IMR-90 (cell line): ENCODE measurements around the gene ARNT2. TPM values are rescaled to one million over a fixed set of nuclear protein-coding genes. Genes with fewer than 3 reads are reported as not detected.

Source experiments
- ATAC-seq: fragments of 200-7000 bp; cut with Tn5 transposase; 2 replicates; pipeline ENCODE4 v1.9.1; 2020; ENCODE audit warnings: low read depth, mild to moderate bottlenecking, moderate library complexity
- BruUV-seq: library from RNA; stranded (reverse); fragments of 400-500 nt; replicated peaks from 2 replicates; lab custom pipeline; 2021; lab: Mats Ljungman, UMichigan
- CTCF ChIA-PET: fragments of 300-600 bp; formaldehyde crosslinking; extraction: SDS; loops from one replicate; lab custom pipeline; 2021; ENCODE audit warnings: antibody characterized with exemption; lab: Yijun Ruan, JAX
- POLR2A ChIA-PET: fragments of 300-600 bp; sonication (Branson Sonifier 250); formaldehyde crosslinking; loops from one replicate; lab custom pipeline; 2022; ENCODE audit warnings: antibody characterized with exemption; ENCODE audit not compliant: unreplicated experiment; lab: Charles Lee
- DNase-seq: peaks from one replicate; pipeline ENCODE4 v3.0.0; 2013
- H2AFZ ChIP-seq: replicated peaks from 2 replicates; pipeline ENCODE3; 2013; ENCODE audit warnings: low read length, mild to moderate bottlenecking; ENCODE audit not compliant: poor library complexity
- H2AK5ac ChIP-seq: 2 replicates; pipeline ENCODE4 v1.6.1; 2013; ENCODE audit warnings: low read depth, low read length, inconsistent platforms
- H2AK9ac ChIP-seq: replicated peaks from 2 replicates; pipeline ENCODE3; 2013; ENCODE audit warnings: mild to moderate bottlenecking, low read depth, low read length, moderate library complexity; ENCODE audit not compliant: poor library complexity
- H2BK120ac ChIP-seq: 2 replicates; pipeline ENCODE4 v1.6.1; 2013; ENCODE audit warnings: low read depth, low read length, inconsistent platforms
- H2BK15ac ChIP-seq: 3 replicates; pipeline ENCODE4 v1.6.1; 2013; ENCODE audit warnings: low read depth, low read length, inconsistent platforms
- H2BK20ac ChIP-seq: 2 replicates; pipeline ENCODE4 v1.6.1; 2013; ENCODE audit warnings: low read depth, mild to moderate bottlenecking, inconsistent platforms, low read length, moderate library complexity
- H2BK5ac ChIP-seq: 2 replicates; pipeline ENCODE4 v1.6.1; 2013; ENCODE audit warnings: mild to moderate bottlenecking, low read depth, low read length, inconsistent platforms; ENCODE audit not compliant: poor library complexity, severe bottlenecking
- H3K14ac ChIP-seq: replicated peaks from 2 replicates; pipeline ENCODE4 v1.6.1; 2013; ENCODE audit warnings: low read depth, low read length, inconsistent platforms
- H3K18ac ChIP-seq: 2 replicates; pipeline ENCODE4 v1.6.1; 2013; ENCODE audit warnings: low read depth, low read length, control low read depth
- H3K23ac ChIP-seq: 2 replicates; pipeline ENCODE4 v1.6.1; 2013; ENCODE audit warnings: low read depth, low read length, inconsistent platforms
- H3K27ac ChIP-seq: 2 replicates; pipeline ENCODE4 v1.5.1; 2013; ENCODE audit warnings: mild to moderate bottlenecking, control low read depth, low read length; ENCODE audit not compliant: insufficient read depth
- H3K27me3 ChIP-seq: 2 replicates; pipeline ENCODE4 v1.6.1; 2013; ENCODE audit warnings: low read length; ENCODE audit not compliant: control insufficient read depth, insufficient read depth
- H3K36me3 ChIP-seq: 2 replicates; pipeline ENCODE4 v1.6.1; 2013; ENCODE audit warnings: low read length, mixed read lengths; ENCODE audit not compliant: control insufficient read depth, insufficient read depth
- H3K4ac ChIP-seq: 2 replicates; pipeline ENCODE4 v1.6.1; 2013; ENCODE audit warnings: low read depth, low read length, inconsistent platforms
- H3K4me1 ChIP-seq: 2 replicates; pipeline ENCODE4 v1.6.1; 2013; ENCODE audit warnings: low read length, mixed read lengths; ENCODE audit not compliant: control insufficient read depth, insufficient read depth
- H3K4me2 ChIP-seq: 2 replicates; pipeline ENCODE4 v1.6.1; 2013; ENCODE audit warnings: low read depth, mild to moderate bottlenecking, control low read depth, low read length, moderate library complexity
- H3K4me3 ChIP-seq: 2 replicates; pipeline ENCODE4 v1.5.1; 2013; ENCODE audit warnings: low read depth, mild to moderate bottlenecking, control low read depth, low read length, moderate library complexity; ENCODE audit not compliant: insufficient read depth
- H3K56ac ChIP-seq: 2 replicates; pipeline ENCODE4 v1.6.1; 2013; ENCODE audit warnings: low read length, inconsistent platforms; ENCODE audit not compliant: insufficient read depth; ENCODE audit errors: extremely low read depth
- H3K79me1 ChIP-seq, 2 experiments: 2 replicates each; pipeline ENCODE4 v1.6.1; 2013; ENCODE audit warnings: low read length in 2 of 2, inconsistent platforms in 1 of 2, low read depth in 1 of 2
- H3K9ac ChIP-seq: 2 replicates; pipeline ENCODE4 v1.6.1; 2013; ENCODE audit warnings: low read depth, low read length, control low read depth
- H3K9me1 ChIP-seq: 2 replicates; pipeline ENCODE4 v1.6.1; 2013; ENCODE audit warnings: low read length, inconsistent platforms; ENCODE audit not compliant: insufficient read depth
- H3K9me3 ChIP-seq: 2 replicates; pipeline ENCODE4 v1.6.1; 2013; ENCODE audit warnings: low read length; ENCODE audit not compliant: control insufficient read depth, insufficient read depth
- H4K20me1 ChIP-seq: 2 replicates; pipeline ENCODE4 v1.6.1; 2013; ENCODE audit warnings: low read length, inconsistent platforms; ENCODE audit not compliant: insufficient read depth
- H4K5ac ChIP-seq: 2 replicates; pipeline ENCODE4 v1.6.1; 2013; ENCODE audit warnings: mild to moderate bottlenecking, low read depth, low read length, control low read depth
- H4K8ac ChIP-seq, 2 experiments: 2 replicates each; pipeline ENCODE4 v1.6.1; 2013; ENCODE audit warnings: low read depth in 2 of 2, low read length in 2 of 2, control low read depth in 1 of 2, inconsistent platforms in 1 of 2
- H4K91ac ChIP-seq: 2 replicates; pipeline ENCODE4 v1.6.1; 2013; ENCODE audit warnings: low read depth, low read length, inconsistent platforms; ENCODE audit not compliant: insufficient read depth
- BHLHE40 ChIP-seq: fragments of 150-350 bp; IDR thresholded peaks from 2 replicates; pipeline ENCODE4 v1.6.1; 2016; ENCODE audit warnings: mild to moderate bottlenecking, low read depth, low read length
- CEBPB ChIP-seq: IDR thresholded peaks from 2 replicates; pipeline ENCODE4 v1.6.1; 2012; ENCODE audit warnings: low read depth, low read length, improper control_type of control experiment
- CHD1 ChIP-seq: IDR thresholded peaks from 2 replicates; pipeline ENCODE4 v1.6.1; 2012; ENCODE audit warnings: low read depth, low read length, improper control_type of control experiment
- ELK1 ChIP-seq: fragments of 150-350 bp; IDR thresholded peaks from 2 replicates; pipeline ENCODE4 v1.6.1; 2016; ENCODE audit warnings: low read depth, mild to moderate bottlenecking, low read length, moderate library complexity, borderline replicate concordance
- FOS ChIP-seq: fragments of 150-350 bp; IDR thresholded peaks from 2 replicates; pipeline ENCODE4 v1.6.1; 2016; ENCODE audit warnings: low read depth, low read length
- MAFK ChIP-seq: IDR thresholded peaks from 2 replicates; pipeline ENCODE4 v1.6.1; 2012; ENCODE audit warnings: low read depth, low read length, improper control_type of control experiment
- MAZ ChIP-seq: IDR thresholded peaks from 2 replicates; pipeline ENCODE4 v1.6.1; 2012; ENCODE audit warnings: low read depth, mild to moderate bottlenecking, low read length, improper control_type of control experiment, moderate library complexity, borderline replicate concordance
- NFE2L2 ChIP-seq: fragments of 150-350 bp; IDR thresholded peaks from 2 replicates; pipeline ENCODE4 v1.6.1; 2016; ENCODE audit warnings: low read depth, mild to moderate bottlenecking, low read length
- RAD21 ChIP-seq: IDR thresholded peaks from 2 replicates; pipeline ENCODE4 v1.6.1; 2012; ENCODE audit warnings: low read length, improper control_type of control experiment
- RCOR1 ChIP-seq: IDR thresholded peaks from 2 replicates; pipeline ENCODE4 v1.6.1; 2012; ENCODE audit warnings: mild to moderate bottlenecking, low read length, improper control_type of control experiment; ENCODE audit not compliant: insufficient replicate concordance
- RFX5 ChIP-seq: IDR thresholded peaks from 2 replicates; pipeline ENCODE4 v1.8.0; 2012; ENCODE audit warnings: low read depth, mild to moderate bottlenecking, low read length, moderate library complexity
- SMC3 ChIP-seq: fragments of 150-350 bp; IDR thresholded peaks from 2 replicates; pipeline ENCODE4 v1.6.1; 2016; ENCODE audit warnings: low read depth, mild to moderate bottlenecking, antibody characterized with exemption, low read length, moderate library complexity
- WGBS, 2 experiments: methylation state at CpG; one replicate each; pipeline versions ENCODE4 v1.1.5 to v1.1.7; 2013; ENCODE audit warnings: missing lambda C conversion rate in 2 of 2; ENCODE audit not compliant: insufficient read length in 1 of 2; ENCODE audit errors: extremely low coverage in 2 of 2; 5-methylcytosine and 5-hydroxymethylcytosine counted together
- dilution Hi-C: fragments of 300-500 bp; cut with HindIII; formaldehyde crosslinking; loops from one replicate; pipeline ENCODE4 v1.14.3; 2018; ENCODE audit warnings: low sequenced_read_pairs; ENCODE audit not compliant: unreplicated experiment
- in situ Hi-C: fragments of 300-500 bp; cut with MboI; formaldehyde crosslinking; loops from 3 replicates; pipeline ENCODE4 v1.14.3; 2019; ENCODE audit warnings: low sequenced_read_pairs, inconsistent platforms, mixed read lengths
- intact Hi-C: fragments of 100-400 bp; cut with micrococcal nuclease; formaldehyde crosslinking; loops from 2 replicates; pipeline ENCODE4 v1.10.0; 2022
- polyA plus RNA-seq, 3 experiments: library from polyadenylated mRNA; depleted of rRNA; stranded (reverse); fragments of >200 nt; gene quantifications; 2 replicates each; pipeline ENCODE4 v1.2.3, GENCODE V29; 2012; ENCODE audit warnings: low replicate concordance in 1 of 3
- total RNA-seq: library from RNA; depleted of rRNA; stranded (reverse); fragments of >200 nt; gene quantifications from 2 replicates; pipeline ENCODE4 v1.2.3, GENCODE V29; 2012

Gene ARNT2
- total and polyA plus RNA-seq, 2 of the 4 experiments (the other 2 are of a cell fraction), result 18.2 to 19.0 TPM

- TF ChIP-seq CHD1 (no peak), RAD21 (no peak), SMC3 (no peak)
Observed at GRCh38 chr15:80604583-80605575, 200.7 kb downstream of the ARNT2 start (continued).

- H2BK5ac ChIP-seq, result no peak overlapping the region
- peak overlapping the region; percentile 16; the same call in 1 of the 2 replicates for H3K14ac ChIP-seq
- no peaks in the 10 kb centered on the region for H4K20me1 ChIP-seq
- peak overlapping the region; percentile 44; the same call in 1 of the 2 replicates for H3K4ac ChIP-seq
- no peak overlapping the region for H2AK9ac ChIP-seq
- no peaks in the 10 kb centered on the region for H3K27me3 ChIP-seq
- WGBS, 2 experiments, result 80% methylated on average over 2 of the region's 6 CpGs; no CpG with 5 or more reads in 1 of the 2 experiments
- CTCF ChIA-PET, result interaction anchor here (1.7 kb wide), 1 partner anchor 10 kb away, joined by 3 read pairs; no protein-coding TSS in a partner anchor
- no peak for DNase-seq
- no peaks in the 10 kb centered on the region for H3K9me3 ChIP-seq
- no peak overlapping the region for H3K4me2 ChIP-seq
- peak overlapping the region; percentile 44; the same call in 1 of the 2 replicates for H2BK120ac ChIP-seq
- H3K23ac ChIP-seq, result no peak overlapping the region
- peak overlapping the region; percentile 69 for H2AK5ac ChIP-seq
- 0 out of 4 replicates have a peak overlapping the region, but pooled peaks of 1 of the 2 experiments have one; percentile 39 for H4K8ac ChIP-seq
- no peaks in the 10 kb centered on the region for H3K36me3 ChIP-seq
- H3K18ac ChIP-seq, result peak overlapping the region; percentile 17
- H4K91ac ChIP-seq, result peak overlapping the region; percentile 25; the same call in 1 of the 2 replicates
- in situ Hi-C loops (no loop called here), intact Hi-C loops (no loop called here), dilution Hi-C loops (no loop called here)
- H3K9me1 ChIP-seq, result no peaks in the 10 kb centered on the region
- H3K9ac ChIP-seq, result no peak overlapping the region
- no peak overlapping the region for H3K27ac ChIP-seq
- peak overlapping the region; percentile 58; the same call in 1 of the 2 replicates for H2BK20ac ChIP-seq
- H3K4me3 ChIP-seq, result no peak overlapping the region
- H2BK15ac ChIP-seq, result 0 out of 3 replicates have a peak overlapping the region, but pooled peaks have one; percentile 10
- no peaks in the 10 kb centered on the region for H3K79me1 ChIP-seq
- no peak overlapping the region for H3K56ac ChIP-seq
- no peak for ATAC-seq
- POLR2A ChIA-PET, result no interaction called here
- 0 out of 2 replicates have a peak overlapping the region, but pooled peaks have one; percentile 31 for H4K5ac ChIP-seq
- peaks cover 13% of the 10 kb centered on the region; the same call in 1 of the 2 replicates for H3K4me1 ChIP-seq
- no peak overlapping the region for H2AFZ ChIP-seq
- BruUV-seq, result no TSS peak
- no peak for TF ChIP-seq MAFK
- no peak for TF ChIP-seq SMC3
- no peak for TF ChIP-seq RFX5
- TF ChIP-seq FOS, result no peak
- no peak for TF ChIP-seq CEBPB
- TF ChIP-seq MAZ, result no peak
- no peak for TF ChIP-seq ELK1
- TF ChIP-seq CHD1, result no peak
- TF ChIP-seq RAD21, result no peak
- no peak for TF ChIP-seq BHLHE40
- TF ChIP-seq NFE2L2, result no peak
- no peak for TF ChIP-seq RCOR1
Observed at GRCh38 chr15:80605591-80606150, 201.5 kb downstream of the ARNT2 start.
